GM12878 (cell line): ENCODE data around the gene ANLN. TPM values are rescaled to one million over a fixed set of nuclear protein-coding genes. Genes with fewer than 3 reads are reported as not detected.

Source experiments
- BCLAF1 ChIP-seq: fragments of 450-650 bp; IDR thresholded peaks from 2 replicates; pipeline ENCODE4 v1.6.1; 2017; ENCODE audit warnings: antibody characterized with exemption, mild to moderate bottlenecking, moderate library complexity
- EZH2 ChIP-seq: IDR thresholded peaks from 2 replicates; pipeline ENCODE4 v1.6.1; 2012; ENCODE audit warnings: low read depth, mild to moderate bottlenecking, control low read depth, inconsistent platforms, low read length, borderline replicate concordance; ENCODE audit not compliant: control insufficient read depth
- JUND ChIP-seq: IDR thresholded peaks from 2 replicates; pipeline ENCODE4 v1.6.1; 2012; ENCODE audit warnings: low read depth, mild to moderate bottlenecking, low read length, improper control_type of control experiment, moderate library complexity
- MLLT1 ChIP-seq: fragments of 450-650 bp; IDR thresholded peaks from 2 replicates; pipeline ENCODE4 v1.6.1; 2016; ENCODE audit warnings: mild to moderate bottlenecking
- MXI1 ChIP-seq: fragments of 150-350 bp; IDR thresholded peaks from 2 replicates; pipeline ENCODE4 v1.6.1; 2011; ENCODE audit warnings: low read depth, mild to moderate bottlenecking, inconsistent platforms, low read length, improper control_type of control experiment
- NFYA ChIP-seq: IDR thresholded peaks from 2 replicates; pipeline ENCODE4 v1.6.1; 2011; ENCODE audit warnings: low read depth, mild to moderate bottlenecking, low read length, improper control_type of control experiment, borderline replicate concordance
- NR2F1 ChIP-seq: fragments of 450-650 bp; conservative IDR thresholded peaks from 2 replicates; pipeline ENCODE4 v1.6.1; 2017; ENCODE audit warnings: mild to moderate bottlenecking
- POLR2AphosphoS5 ChIP-seq: IDR thresholded peaks from 2 replicates; pipeline ENCODE4 v1.6.1; 2011; ENCODE audit warnings: mild to moderate bottlenecking, low read length, inconsistent platforms
- RELA ChIP-seq: fragments of 450-650 bp; IDR thresholded peaks from 2 replicates; pipeline ENCODE4 v1.8.0; 2014; ENCODE audit warnings: borderline replicate concordance; ENCODE audit not compliant: partially characterized antibody
- RFX5 ChIP-seq: IDR thresholded peaks from 2 replicates; pipeline ENCODE4 v1.6.1; 2011; ENCODE audit warnings: low read depth, low read length, improper control_type of control experiment
- SRF ChIP-seq, 2 experiments: IDR thresholded peaks; 2 replicates each; pipeline ENCODE4 v1.6.1; 2011; ENCODE audit warnings: low read depth in 2 of 2, low read length in 2 of 2, mild to moderate bottlenecking in 1 of 2, moderate library complexity in 1 of 2
- SUZ12 ChIP-seq: fragments of 200-600 bp; sonication (generic); IDR thresholded peaks from one replicate; pipeline ENCODE4 v1.6.1; 2018; ENCODE audit warnings: antibody characterized with exemption, mild to moderate bottlenecking; ENCODE audit not compliant: unreplicated experiment
- ZSCAN29 ChIP-seq: fragments of 450-650 bp; IDR thresholded peaks from 2 replicates; pipeline ENCODE4 v1.6.1; 2017; ENCODE audit warnings: mild to moderate bottlenecking, moderate library complexity
- polyA plus RNA-seq, 11 experiments: library from polyadenylated mRNA; depleted of rRNA in 4 of 11; unstranded in 6 of 11; stranded (reverse) in 5 of 11; fragments of >200 nt; fragmentation: Nextera tagmentation in 4 of 11; fragmentation: Illumina TruSeq in 1 of 11; extraction: Ambion mirVana in 4 of 11; extraction: Trizol in 1 of 11; gene quantifications; 1 replicate in 1 of 11; 2 replicates in 10 of 11; pipeline versions ENCODE4 v1.2.1 to v1.2.3, GENCODE V29; 2011 to 2016; ENCODE audit warnings: inconsistent platforms in 2 of 11, missing spikeins in 2 of 11, low read depth in 1 of 11
- total RNA-seq, 4 experiments: library from RNA; depleted of rRNA in 3 of 4; stranded (reverse); fragments of >200 nt in 3 of 4; fragmentation: Illumina TruSeq in 1 of 4; extraction: Trizol in 1 of 4; gene quantifications; 2 replicates each; pipeline versions ENCODE4 v1.2.1 to v1.2.3, GENCODE V29; 2013 to 2021
- TF ChIP-seq, protein P1 (sequence below): fragments of 450-650 bp; IDR thresholded peaks from 2 replicates; pipeline ENCODE4 v1.6.1; 2018; ENCODE audit warnings: mild to moderate bottlenecking, low read depth, moderate library complexity; ENCODE audit not compliant: partially characterized antibody
- TF ChIP-seq, protein P2 (sequence below): fragments of 450-650 bp; IDR thresholded peaks from 2 replicates; pipeline ENCODE4 v1.6.1; 2017; ENCODE audit warnings: mild to moderate bottlenecking, low read depth, inconsistent platforms; ENCODE audit not compliant: poor library complexity, severe bottlenecking

The ANLN gene
- total and polyA plus RNA-seq, 10 of the 15 experiments (the other 5 are each of a cell fraction or from before 2014, with no cell fraction given) = 9.5 to 32.1 (median 24.2) TPM

- TF ChIP-seq POLR2AphosphoS5 (no peak), MXI1 (peak; percentile 42; the same call in 1 of the 2 replicates), EZH2 (no peak), ZSCAN29 (no peak), NR2F1 (peak; percentile 82), NFYA (no peak), RELA (peak; percentile 12), JUND (no peak), MLLT1 (no peak), SRF (IDR thresholded peaks at IDR 0.05; ENCODE audit: low read depth in 2 of 2, low read length in 2 of 2) (0 out of 4 replicates have a peak, but pooled peaks of 1 of the 2 experiments have one; percentile 20), SUZ12 (no peak), BCLAF1 (no peak), RFX5 (peak; percentile 68; the same call in 1 of the 2 replicates)
- TF ChIP-seq, protein P1, sequence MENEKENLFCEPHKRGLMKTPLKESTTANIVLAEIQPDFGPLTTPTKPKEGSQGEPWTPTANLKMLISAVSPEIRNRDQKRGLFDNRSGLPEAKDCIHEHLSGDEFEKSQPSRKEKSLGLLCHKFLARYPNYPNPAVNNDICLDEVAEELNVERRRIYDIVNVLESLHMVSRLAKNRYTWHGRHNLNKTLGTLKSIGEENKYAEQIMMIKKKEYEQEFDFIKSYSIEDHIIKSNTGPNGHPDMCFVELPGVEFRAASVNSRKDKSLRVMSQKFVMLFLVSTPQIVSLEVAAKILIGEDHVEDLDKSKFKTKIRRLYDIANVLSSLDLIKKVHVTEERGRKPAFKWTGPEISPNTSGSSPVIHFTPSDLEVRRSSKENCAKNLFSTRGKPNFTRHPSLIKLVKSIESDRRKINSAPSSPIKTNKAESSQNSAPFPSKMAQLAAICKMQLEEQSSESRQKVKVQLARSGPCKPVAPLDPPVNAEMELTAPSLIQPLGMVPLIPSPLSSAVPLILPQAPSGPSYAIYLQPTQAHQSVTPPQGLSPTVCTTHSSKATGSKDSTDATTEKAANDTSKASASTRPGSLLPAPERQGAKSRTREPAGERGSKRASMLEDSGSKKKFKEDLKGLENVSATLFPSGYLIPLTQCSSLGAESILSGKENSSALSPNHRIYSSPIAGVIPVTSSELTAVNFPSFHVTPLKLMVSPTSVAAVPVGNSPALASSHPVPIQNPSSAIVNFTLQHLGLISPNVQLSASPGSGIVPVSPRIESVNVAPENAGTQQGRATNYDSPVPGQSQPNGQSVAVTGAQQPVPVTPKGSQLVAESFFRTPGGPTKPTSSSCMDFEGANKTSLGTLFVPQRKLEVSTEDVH = no peak
- TF ChIP-seq, protein P2, sequence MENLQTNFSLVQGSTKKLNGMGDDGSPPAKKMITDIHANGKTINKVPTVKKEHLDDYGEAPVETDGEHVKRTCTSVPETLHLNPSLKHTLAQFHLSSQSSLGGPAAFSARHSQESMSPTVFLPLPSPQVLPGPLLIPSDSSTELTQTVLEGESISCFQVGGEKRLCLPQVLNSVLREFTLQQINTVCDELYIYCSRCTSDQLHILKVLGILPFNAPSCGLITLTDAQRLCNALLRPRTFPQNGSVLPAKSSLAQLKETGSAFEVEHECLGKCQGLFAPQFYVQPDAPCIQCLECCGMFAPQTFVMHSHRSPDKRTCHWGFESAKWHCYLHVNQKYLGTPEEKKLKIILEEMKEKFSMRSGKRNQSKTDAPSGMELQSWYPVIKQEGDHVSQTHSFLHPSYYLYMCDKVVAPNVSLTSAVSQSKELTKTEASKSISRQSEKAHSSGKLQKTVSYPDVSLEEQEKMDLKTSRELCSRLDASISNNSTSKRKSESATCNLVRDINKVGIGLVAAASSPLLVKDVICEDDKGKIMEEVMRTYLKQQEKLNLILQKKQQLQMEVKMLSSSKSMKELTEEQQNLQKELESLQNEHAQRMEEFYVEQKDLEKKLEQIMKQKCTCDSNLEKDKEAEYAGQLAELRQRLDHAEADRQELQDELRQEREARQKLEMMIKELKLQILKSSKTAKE = no peak
These were observed 22.7 kb upstream of the ANLN start (continued) for GRCh38 chr7:36366718-36367560.
